Neural cell (in vitro differentiated cells): ENCODE measurements around the gene NDE1. TPM values are rescaled to one million over a fixed set of nuclear protein-coding genes. Genes with fewer than 3 reads are reported as not detected.

Experiments
- polyA plus RNA-seq: library from polyadenylated mRNA; depleted of rRNA; stranded (reverse); fragments of >200 nt; gene quantifications from 2 replicates; pipeline ENCODE4 v1.2.3, GENCODE V29; 2014

The NDE1 gene
- polyA plus RNA-seq, 1 donor from 2014 or later, result not detected

Other genes with a start within 250 kb of the NDE1 start
- 149 and 223 TPM in 2 replicates for gene BMERB1, start 215.7 kb upstream of the NDE1 start, polyA plus RNA-seq
- 23.2 and 23.5 TPM in 2 replicates for gene MARF1, start 7.1 kb upstream of the NDE1 start, polyA plus RNA-seq
- not detected in 2 replicates for gene MYH11, start 206.8 kb downstream of the NDE1 start, polyA plus RNA-seq
- 35.8 and 59.7 TPM in 2 replicates for gene CEP20, start 238.4 kb downstream of the NDE1 start, polyA plus RNA-seq